Measurements from ENCODE around the gene TRPC4. TPM values are rescaled to one million over a fixed set of nuclear protein-coding genes. Genes with fewer than 3 reads are reported as not detected.

The TRPC4 gene
- total RNA-seq, 3 donors from 2014 or later = 0.29 to 0.98 (median 0.32) TPM

GRCh38 chr13:37868691-37869505 lies 674 bp downstream of the TRPC4 start:
- Histone ChIP-seq H3K4me1 (no peaks in the 10 kb centered on the region), H3K4me3 (peak overlapping the region; percentile 42 to 64 (median 46)), H3K9me3 (no peaks in the 10 kb centered on the region), H3K27me3 (peaks cover 0 to 21% of the 10 kb centered on the region in 2 donors), H3K36me3 (no peaks in the 10 kb centered on the region), H3K27ac (no peak overlapping the region)
- TF ChIP-seq, protein P1, sequence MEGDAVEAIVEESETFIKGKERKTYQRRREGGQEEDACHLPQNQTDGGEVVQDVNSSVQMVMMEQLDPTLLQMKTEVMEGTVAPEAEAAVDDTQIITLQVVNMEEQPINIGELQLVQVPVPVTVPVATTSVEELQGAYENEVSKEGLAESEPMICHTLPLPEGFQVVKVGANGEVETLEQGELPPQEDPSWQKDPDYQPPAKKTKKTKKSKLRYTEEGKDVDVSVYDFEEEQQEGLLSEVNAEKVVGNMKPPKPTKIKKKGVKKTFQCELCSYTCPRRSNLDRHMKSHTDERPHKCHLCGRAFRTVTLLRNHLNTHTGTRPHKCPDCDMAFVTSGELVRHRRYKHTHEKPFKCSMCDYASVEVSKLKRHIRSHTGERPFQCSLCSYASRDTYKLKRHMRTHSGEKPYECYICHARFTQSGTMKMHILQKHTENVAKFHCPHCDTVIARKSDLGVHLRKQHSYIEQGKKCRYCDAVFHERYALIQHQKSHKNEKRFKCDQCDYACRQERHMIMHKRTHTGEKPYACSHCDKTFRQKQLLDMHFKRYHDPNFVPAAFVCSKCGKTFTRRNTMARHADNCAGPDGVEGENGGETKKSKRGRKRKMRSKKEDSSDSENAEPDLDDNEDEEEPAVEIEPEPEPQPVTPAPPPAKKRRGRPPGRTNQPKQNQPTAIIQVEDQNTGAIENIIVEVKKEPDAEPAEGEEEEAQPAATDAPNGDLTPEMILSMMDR (IDR thresholded peaks at IDR 0.05) = no peak
- no peak for TF ChIP-seq POLR2A (IDR thresholded peaks at IDR 0.05)
- TF ChIP-seq POLR2AphosphoS5 (IDR thresholded peaks at IDR 0.05) = no peak
- intact Hi-C loops (cut with DNase I; ENCODE audit: low total_unique reads) = no loop called here
- no peak for DNase-seq (ENCODE audit: low spot score in 2 of 2)

- TF ChIP-seq POLR2A (IDR thresholded peaks at IDR 0.05) (no peak), POLR2AphosphoS5 (IDR thresholded peaks at IDR 0.05) (no peak)
- TF ChIP-seq, protein P1 (IDR thresholded peaks at IDR 0.05) = no peak
- intact Hi-C loops (cut with DNase I; ENCODE audit: low total_unique reads) = no loop called here
- H3K27ac ChIP-seq = no peak overlapping the region
These were observed 5.9 kb downstream of the TRPC4 start for GRCh38 chr13:37863708-37864107.

DNA sequence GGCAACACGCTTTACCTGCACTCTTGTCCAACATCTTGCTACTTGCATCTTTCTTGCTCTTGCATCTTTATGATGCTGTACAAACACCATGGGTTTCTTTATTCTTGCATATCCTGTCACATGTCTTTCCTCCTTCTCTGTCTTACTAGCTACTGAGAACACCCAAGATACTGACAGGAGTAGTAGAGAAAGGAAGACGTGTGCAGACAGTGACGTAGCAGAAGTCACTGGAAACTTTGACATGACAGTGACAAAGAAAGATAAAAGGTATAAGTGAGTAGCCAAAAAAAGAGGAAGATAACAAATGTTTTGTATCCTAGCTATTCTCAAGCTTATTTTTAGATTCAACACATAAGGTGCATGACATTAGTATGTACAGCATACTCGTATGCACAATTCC lies 34.2 kb downstream of the TRPC4 start:
- no peaks in the 10 kb centered on the region for H3K4me1 ChIP-seq
- TF ChIP-seq POLR2A (IDR thresholded peaks at IDR 0.05) (no peak), POLR2AphosphoS5 (IDR thresholded peaks at IDR 0.05) (no peak)
- TF ChIP-seq, protein P1 (IDR thresholded peaks at IDR 0.05) = no peak
- H3K36me3 ChIP-seq = no peaks in the 10 kb centered on the region
- H3K4me3 ChIP-seq = no peak overlapping the region
- no peak for DNase-seq (ENCODE audit: low spot score in 2 of 2)
- intact Hi-C loops (cut with DNase I; ENCODE audit: low total_unique reads) = no loop called here
- H3K9me3 ChIP-seq = no peaks in the 10 kb centered on the region
- no peaks in the 10 kb centered on the region for H3K27me3 ChIP-seq
- H3K27ac ChIP-seq = no peak overlapping the region

More at GRCh38 chr13:37863708-37864107, 5.9 kb downstream of the TRPC4 start:
- no peak for DNase-seq (ENCODE audit: low spot score in 2 of 2)
- H3K36me3 ChIP-seq = no peaks in the 10 kb centered on the region
- no peaks in the 10 kb centered on the region for H3K4me1 ChIP-seq
- no peaks in the 10 kb centered on the region for H3K27me3 ChIP-seq
- H3K4me3 ChIP-seq = no peak overlapping the region
- no peaks in the 10 kb centered on the region for H3K9me3 ChIP-seq

GRCh38 chr13:37833411-37833810 lies 36.2 kb downstream of the TRPC4 start:
- H3K9me3 ChIP-seq = no peaks in the 10 kb centered on the region
- H3K27ac ChIP-seq = no peak overlapping the region
- no peak overlapping the region for H3K4me3 ChIP-seq
- no peaks in the 10 kb centered on the region for H3K36me3 ChIP-seq
- intact Hi-C loops (cut with DNase I; ENCODE audit: low total_unique reads) = no loop called here
- no peaks in the 10 kb centered on the region for H3K4me1 ChIP-seq
- no peak for TF ChIP-seq POLR2AphosphoS5 (IDR thresholded peaks at IDR 0.05)
- TF ChIP-seq POLR2A (IDR thresholded peaks at IDR 0.05) = no peak
- TF ChIP-seq, protein P1 (IDR thresholded peaks at IDR 0.05) = no peak
- no peaks in the 10 kb centered on the region for H3K27me3 ChIP-seq
- DNase-seq (ENCODE audit: low spot score in 2 of 2) = no peak

GRCh38 chr13:37816276-37816675 lies 53.3 kb downstream of the TRPC4 start:
- H3K27ac ChIP-seq = no peak overlapping the region

More at GRCh38 chr13:37816276-37816675, 53.3 kb downstream of the TRPC4 start:
- intact Hi-C loops (cut with DNase I; ENCODE audit: low total_unique reads) = no loop called here
- TF ChIP-seq POLR2A (IDR thresholded peaks at IDR 0.05) (no peak), POLR2AphosphoS5 (IDR thresholded peaks at IDR 0.05) (no peak)
- TF ChIP-seq, protein P1 (IDR thresholded peaks at IDR 0.05) = no peak
- Histone ChIP-seq H3K9me3 (peaks cover 0 to 23% of the 10 kb centered on the region in 2 donors), H3K36me3 (no peaks in the 10 kb centered on the region), H3K4me1 (no peaks in the 10 kb centered on the region), H3K27me3 (no peaks in the 10 kb centered on the region), H3K4me3 (no peak overlapping the region)
- DNase-seq (ENCODE audit: low spot score in 2 of 2) = no peak
